Fibroblast of villous mesenchyme (primary cell): ENCODE results near the gene PTPRJ. TPM values are rescaled to one million over a fixed set of nuclear protein-coding genes. Genes with fewer than 3 reads are reported as not detected.
"Not testable (repeated sequence)": the region's sequence is repeated elsewhere in the genome, so short reads cannot be mapped to it uniquely, and the experiment has no call there.

Experiments used
- DNase-seq: peaks from one replicate; pipeline ENCODE4 v3.0.0-alpha.2; 2010; ENCODE audit warnings: low read depth
- H3K4me3 ChIP-seq: 2 replicates; pipeline ENCODE4 v1.5.1; 2011; ENCODE audit warnings: low read depth, mild to moderate bottlenecking, low read length
- total RNA-seq: library from RNA; depleted of rRNA; stranded (reverse); fragments of >200 nt; gene quantifications from 2 replicates; pipeline ENCODE4 v1.2.3, GENCODE V29; 2012
- TF ChIP-seq, protein P1 (sequence below): IDR thresholded peaks from 2 replicates; pipeline ENCODE4 v1.5.1; 2012; ENCODE audit warnings: low read depth, mild to moderate bottlenecking, low read length; ENCODE audit not compliant: insufficient read depth

PTPRJ gene
- total RNA-seq, result 18.7 and 29.8 TPM in 2 replicates

DNA sequence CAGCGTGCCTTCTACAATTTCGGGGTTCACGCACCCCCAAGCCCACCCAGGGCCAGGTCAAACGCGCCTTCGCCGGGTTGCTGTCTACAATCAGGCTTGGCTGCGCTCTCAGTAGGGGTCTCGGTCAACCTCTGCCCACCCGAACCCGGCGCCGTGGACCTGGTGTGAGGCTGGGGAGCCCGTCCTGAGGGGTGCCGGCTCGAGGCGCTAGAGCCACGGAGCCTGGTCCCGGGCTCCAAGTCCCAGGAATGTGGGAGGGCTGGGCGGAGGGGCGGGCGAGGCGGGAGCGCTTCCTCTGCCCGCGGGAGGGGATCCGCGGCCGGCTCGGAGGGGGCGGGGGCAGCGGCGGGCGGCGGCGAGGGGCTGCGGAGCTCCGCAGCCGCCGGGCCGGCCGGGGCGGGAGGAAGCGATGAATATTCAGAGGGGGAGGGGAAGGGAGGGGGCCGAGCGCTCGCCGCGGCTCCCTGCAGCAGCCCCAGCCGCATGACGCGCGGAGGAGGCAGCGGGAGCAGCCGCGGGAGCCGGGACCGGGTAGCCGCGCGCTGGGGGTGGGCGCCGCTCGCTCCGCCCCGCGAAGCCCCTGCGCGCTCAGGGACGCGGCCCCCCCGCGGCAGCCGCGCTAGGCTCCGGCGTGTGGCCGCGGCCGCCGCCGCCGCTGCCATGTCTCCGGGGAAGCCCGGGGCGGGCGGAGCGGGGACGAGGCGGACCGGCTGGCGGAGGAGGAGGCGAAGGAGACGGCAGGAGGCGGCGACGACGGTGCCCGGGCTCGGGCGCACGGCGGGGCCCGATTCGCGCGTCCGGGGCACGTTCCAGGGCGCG lies at the start of gene PTPRJ:
Gene PTPRJ (plus strand): TSS at position 472 of the 819 bp plus-strand sequence. CDS start 354 bp downstream, outside the sequence.
- DNase-seq, result peak; percentile 57
- H3K4me3 ChIP-seq, result peak within 1 kb of the TSS; percentile 74
- TF ChIP-seq, protein P1, sequence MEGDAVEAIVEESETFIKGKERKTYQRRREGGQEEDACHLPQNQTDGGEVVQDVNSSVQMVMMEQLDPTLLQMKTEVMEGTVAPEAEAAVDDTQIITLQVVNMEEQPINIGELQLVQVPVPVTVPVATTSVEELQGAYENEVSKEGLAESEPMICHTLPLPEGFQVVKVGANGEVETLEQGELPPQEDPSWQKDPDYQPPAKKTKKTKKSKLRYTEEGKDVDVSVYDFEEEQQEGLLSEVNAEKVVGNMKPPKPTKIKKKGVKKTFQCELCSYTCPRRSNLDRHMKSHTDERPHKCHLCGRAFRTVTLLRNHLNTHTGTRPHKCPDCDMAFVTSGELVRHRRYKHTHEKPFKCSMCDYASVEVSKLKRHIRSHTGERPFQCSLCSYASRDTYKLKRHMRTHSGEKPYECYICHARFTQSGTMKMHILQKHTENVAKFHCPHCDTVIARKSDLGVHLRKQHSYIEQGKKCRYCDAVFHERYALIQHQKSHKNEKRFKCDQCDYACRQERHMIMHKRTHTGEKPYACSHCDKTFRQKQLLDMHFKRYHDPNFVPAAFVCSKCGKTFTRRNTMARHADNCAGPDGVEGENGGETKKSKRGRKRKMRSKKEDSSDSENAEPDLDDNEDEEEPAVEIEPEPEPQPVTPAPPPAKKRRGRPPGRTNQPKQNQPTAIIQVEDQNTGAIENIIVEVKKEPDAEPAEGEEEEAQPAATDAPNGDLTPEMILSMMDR, result no peak

DNA sequence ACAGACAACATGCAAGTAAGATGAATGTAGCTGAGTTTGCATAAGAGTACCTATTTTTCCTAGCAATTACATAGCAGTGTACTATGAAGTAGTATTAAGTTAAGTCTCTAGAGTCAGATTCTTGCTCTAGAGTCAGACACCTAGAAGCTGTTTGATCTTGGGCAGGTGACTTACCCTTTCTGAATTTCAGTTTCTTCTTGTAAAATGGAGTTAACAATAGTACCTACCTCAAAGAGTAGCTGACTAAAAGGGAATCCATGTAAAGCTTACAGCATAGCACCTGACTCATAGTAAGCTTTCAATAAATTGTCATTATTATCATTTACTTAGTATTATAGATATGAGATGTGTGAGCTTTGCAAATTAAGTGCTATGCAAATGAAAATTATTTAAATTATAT lies 47.8 kb upstream of the PTPRJ start:
- no peak overlapping the region for H3K4me3 ChIP-seq
- DNase-seq, result no peak
- TF ChIP-seq, protein P1, result no peak

- not testable (repeated sequence) for H3K4me3 ChIP-seq, DNase-seq
These were observed 46.6 kb upstream of the PTPRJ start for GRCh38 chr11:47933797-47934196.

GRCh38 chr11:47938791-47939560 lies 41.4 kb upstream of the PTPRJ start:
- TF ChIP-seq, protein P1, result no peak
- DNase-seq, result no peak
- no peak overlapping the region for H3K4me3 ChIP-seq

GRCh38 chr11:47940904-47941649 lies 39.3 kb upstream of the PTPRJ start:
- TF ChIP-seq, protein P1, result no peak
- no peak for DNase-seq
- no peak overlapping the region for H3K4me3 ChIP-seq

GRCh38 chr11:47941907-47942558 lies 38.3 kb upstream of the PTPRJ start:
- no peak overlapping the region for H3K4me3 ChIP-seq
- TF ChIP-seq, protein P1, result no peak
- no peak for DNase-seq
